GM21786 (cell line): ENCODE data around the gene SULT2A1.
"Not testable (repeated sequence)": the region's sequence is repeated elsewhere in the genome, so short reads cannot be mapped to it uniquely, and the experiment has no call there.

ENCODE experiments used
- ATAC-seq: cut with Tn5 transposase; IDR thresholded peaks from one replicate; pipeline ENCODE4 v1.9.1; 2021; ENCODE audit not compliant: unreplicated experiment

SULT2A1 gene

GRCh38 chr19:47886010-47886559 is at the start of gene SULT2A1:
Gene SULT2A1, minus strand, starts transcription at chr19:47886315. Its CDS starts 58 bp downstream, at chr19:47886257.
- no peak for ATAC-seq

GRCh38 chr19:47928581-47928980 is 42.5 kb upstream of the SULT2A1 start:
- ATAC-seq = not testable (repeated sequence)

- ATAC-seq = not testable (repeated sequence)
Measured at GRCh38 chr19:47920107-47920506, 34.0 kb upstream of the SULT2A1 start.

GRCh38 chr19:47910191-47910590 is 24.1 kb upstream of the SULT2A1 start:
- ATAC-seq = not testable (repeated sequence)

GRCh38 chr19:47909350-47909749 is 23.2 kb upstream of the SULT2A1 start:
- ATAC-seq = not testable (repeated sequence)

GRCh38 chr19:47901370-47901769 is 15.3 kb upstream of the SULT2A1 start:
- ATAC-seq = no peak

- no peak for ATAC-seq
Measured at GRCh38 chr19:47899335-47899734, 13.2 kb upstream of the SULT2A1 start.

GRCh38 chr19:47897861-47898260 is 11.7 kb upstream of the SULT2A1 start:
- ATAC-seq = no peak

GRCh38 chr19:47896773-47897172 is 10.7 kb upstream of the SULT2A1 start:
- ATAC-seq = no peak

- ATAC-seq = no peak
Measured at GRCh38 chr19:47896019-47896418, 9.9 kb upstream of the SULT2A1 start.

- no peak for ATAC-seq
Measured at GRCh38 chr19:47895165-47895782, 9.2 kb upstream of the SULT2A1 start.

- no peak for ATAC-seq
Measured at GRCh38 chr19:47891923-47892666, 6.0 kb upstream of the SULT2A1 start.

- no peak for ATAC-seq
Measured at GRCh38 chr19:47891622-47891922, 5.5 kb upstream of the SULT2A1 start.

- ATAC-seq = no peak
Measured at GRCh38 chr19:47890865-47891621, 4.9 kb upstream of the SULT2A1 start.

- no peak for ATAC-seq
Measured at GRCh38 chr19:47885067-47885463, 1.1 kb downstream of the SULT2A1 start.

- no peak for ATAC-seq
Measured at GRCh38 chr19:47882890-47883289, 3.2 kb downstream of the SULT2A1 start.

- no peak for ATAC-seq
Measured at GRCh38 chr19:47881757-47882156, 4.4 kb downstream of the SULT2A1 start.

- not testable (repeated sequence) for ATAC-seq
Measured at GRCh38 chr19:47879385-47879784, 6.7 kb downstream of the SULT2A1 start.

GRCh38 chr19:47878906-47879305 is 7.2 kb downstream of the SULT2A1 start:
- no peak for ATAC-seq

GRCh38 chr19:47865166-47865565 is 20.9 kb downstream of the SULT2A1 start:
- ATAC-seq = no peak

GRCh38 chr19:47863514-47863936 is 22.6 kb downstream of the SULT2A1 start:
- no peak for ATAC-seq

GRCh38 chr19:47861630-47862029 is 24.5 kb downstream of the SULT2A1 start:
- no peak for ATAC-seq
